Esophagus muscularis mucosa (tissue), 4 donors: Measurements from ENCODE around the gene FBXO34. TPM values are rescaled to one million over a fixed set of nuclear protein-coding genes. Genes with fewer than 3 reads are reported as not detected.

Experiments used
- DNase-seq: peaks from one replicate; pipeline ENCODE4 v3.0.0-alpha.2; 2017; ENCODE audit errors: extremely low spot score
- H3K27ac ChIP-seq, 4 donors: fragments of 200-600 bp; sonication (generic); replicated peaks in 1 of 4; 1 replicate in 3 of 4; 2 replicates in 1 of 4; pipeline ENCODE4 v1.5.1; 2016 to 2019; ENCODE audit warnings: mild to moderate bottlenecking in 1 of 4
- H3K27me3 ChIP-seq, 4 donors: fragments of 200-600 bp; sonication (generic); one replicate each; pipeline versions ENCODE4 v1.5.1 to v1.6.0; 2016 to 2019
- H3K36me3 ChIP-seq, 4 donors: fragments of 200-600 bp; sonication (generic); one replicate each; pipeline ENCODE4 v1.5.1; 2016 to 2019
- H3K4me1 ChIP-seq, 4 donors: fragments of 200-600 bp; sonication (generic); one replicate each; pipeline ENCODE4 v1.5.1; 2016 to 2019
- H3K4me3 ChIP-seq, 4 donors: fragments of 200-600 bp; sonication (generic); 1 replicate in 2 of 4; 2 replicates in 2 of 4; pipeline ENCODE4 v1.5.1; 2016 to 2019; ENCODE audit warnings: mild to moderate bottlenecking in 4 of 4, moderate library complexity in 1 of 4
- H3K9me3 ChIP-seq, 4 donors: fragments of 200-600 bp; sonication (generic); 1 replicate in 3 of 4; 2 replicates in 1 of 4; pipeline ENCODE4 v1.5.1; 2016 to 2019
- CTCF ChIP-seq, 3 experiments: fragments of 200-600 bp in 2 of 3; fragments of 450-650 bp in 1 of 3; sonication (generic) in 2 of 3; IDR thresholded peaks; one replicate each; pipeline ENCODE4 v1.5.1; 2017 to 2019; ENCODE audit warnings: antibody characterized with exemption in 3 of 3, mild to moderate bottlenecking in 2 of 3, moderate library complexity in 1 of 3
- EP300 ChIP-seq: sonication (generic); formaldehyde crosslinking; IDR thresholded peaks from one replicate; pipeline ENCODE4 v1.6.1; 2017; ENCODE audit warnings: antibody characterized with exemption
- POLR2A ChIP-seq: fragments of 450-650 bp; IDR thresholded peaks from one replicate; pipeline ENCODE4 v1.6.1; 2017; ENCODE audit warnings: antibody characterized with exemption, moderate library complexity, mild to moderate bottlenecking, low read depth
- POLR2AphosphoS5 ChIP-seq, 2 donors: sonication (generic); formaldehyde crosslinking; IDR thresholded peaks; one replicate each; pipeline ENCODE4 v1.6.1; 2017; ENCODE audit warnings: antibody characterized with exemption in 2 of 2
- WGBS: methylation state at CpG from one replicate; pipeline ENCODE4 v1.1.5; 2018; 5-methylcytosine and 5-hydroxymethylcytosine counted together
- intact Hi-C: fragments of 100-400 bp; cut with DNase I; formaldehyde crosslinking; loops from one replicate; pipeline ENCODE4 v1.15.1; 2023
- total RNA-seq, 4 donors: library from RNA; depleted of rRNA; stranded (reverse); fragments of >200 nt; gene quantifications; one replicate each; pipeline versions ENCODE4 v1.1.0 to v1.2.1, GENCODE V29; 2016

Gene FBXO34
- total RNA-seq, 4 donors from 2014 or later = 16.2 to 22.0 (median 20.4) TPM

GRCh38 chr14:55348766-55349453 is 77.7 kb downstream of the FBXO34 start:
- no peak overlapping the region for H3K4me3 ChIP-seq
- no peak overlapping the region for H3K27ac ChIP-seq
- H3K36me3 ChIP-seq = peaks cover 8 to 33% (median 26%) of the 10 kb centered on the region in 4 donors
- 82% methylated on average over 4 of the region's 4 CpGs for WGBS
- H3K9me3 ChIP-seq = no peaks in the 10 kb centered on the region
- H3K4me1 ChIP-seq = peaks cover 6 to 12% (median 7%) of the 10 kb centered on the region in 4 donors
- TF ChIP-seq POLR2A (no peak), POLR2AphosphoS5 (IDR thresholded peaks at IDR 0.05) (no peak), EP300 (no peak), CTCF (IDR thresholded peaks at IDR 0.05) (no peak)
- intact Hi-C loops = no loop called here
- DNase-seq = peak; percentile 34
- no peaks in the 10 kb centered on the region for H3K27me3 ChIP-seq

- Histone ChIP-seq H3K36me3 (peaks cover 8 to 38% (median 26%) of the 10 kb centered on the region in 4 donors), H3K27ac (no peak overlapping the region), H3K4me1 (peaks cover 7 to 12% (median 8%) of the 10 kb centered on the region in 4 donors), H3K4me3 (no peak overlapping the region), H3K27me3 (no peaks in the 10 kb centered on the region), H3K9me3 (no peaks in the 10 kb centered on the region)
- intact Hi-C loops = no loop called here
- TF ChIP-seq POLR2A (no peak), EP300 (no peak), CTCF (IDR thresholded peaks at IDR 0.05) (no peak), POLR2AphosphoS5 (IDR thresholded peaks at IDR 0.05) (no peak)
- DNase-seq = no peak
- WGBS = 89% methylated on average over 12 of the region's 12 CpGs
Observed at GRCh38 chr14:55349565-55349964, 78.3 kb downstream of the FBXO34 start.

GRCh38 chr14:55350461-55350860 is 79.2 kb downstream of the FBXO34 start:
- WGBS = 89% methylated on average over 4 of the region's 4 CpGs
- Histone ChIP-seq H3K4me3 (no peak overlapping the region), H3K36me3 (peaks cover 8 to 46% (median 34%) of the 10 kb centered on the region in 4 donors), H3K4me1 (peaks cover 7 to 12% (median 10%) of the 10 kb centered on the region in 4 donors), H3K27me3 (no peaks in the 10 kb centered on the region), H3K9me3 (no peaks in the 10 kb centered on the region), H3K27ac (no peak overlapping the region)
- intact Hi-C loops = loop anchor here (5.0 kb wide), 1 partner anchor 138 kb away; no protein-coding TSS in a partner anchor
- TF ChIP-seq EP300 = no peak
- no peak for TF ChIP-seq POLR2AphosphoS5 (IDR thresholded peaks at IDR 0.05)
- no peak for TF ChIP-seq CTCF (IDR thresholded peaks at IDR 0.05)
- no peak for TF ChIP-seq POLR2A
- peak; percentile 50 for DNase-seq

- intact Hi-C loops = loop anchor here (5.0 kb wide), 1 partner anchor 139 kb away; no protein-coding TSS in a partner anchor
- peaks cover 8 to 49% (median 38%) of the 10 kb centered on the region in 4 donors for H3K36me3 ChIP-seq
Observed at GRCh38 chr14:55351111-55351510, 79.9 kb downstream of the FBXO34 start.

More at GRCh38 chr14:55351111-55351510, 79.9 kb downstream of the FBXO34 start:
- peak; percentile 74 for DNase-seq
- no peak overlapping the region for H3K4me3 ChIP-seq
- no peaks in the 10 kb centered on the region for H3K27me3 ChIP-seq
- TF ChIP-seq EP300 (no peak), POLR2A (no peak), POLR2AphosphoS5 (IDR thresholded peaks at IDR 0.05) (no peak), CTCF (IDR thresholded peaks at IDR 0.05) (no peak)
- 90% methylated on average over 7 of the region's 9 CpGs for whole genome bisulfite sequencing
- H3K27ac ChIP-seq = no peak overlapping the region
- H3K9me3 ChIP-seq = no peaks in the 10 kb centered on the region
- peaks cover 7 to 13% (median 12%) of the 10 kb centered on the region in 4 donors for H3K4me1 ChIP-seq
